Activated naive CD8-positive, alpha-beta T cell treated with anti-CD3 and anti-CD28 coated beads, Interleukin-2, amount 50 U/mL, for 16 hours (primary cell): ENCODE results near the gene BPIFB2.
"Not testable (repeated sequence)": the region's sequence is repeated elsewhere in the genome, so short reads cannot be mapped to it uniquely, and the experiment has no call there.

Experiments used
- DNase-seq: peaks from one replicate; pipeline ENCODE4 v3.0.0-alpha.2; 2020; ENCODE audit warnings: low read depth, low spot score

BPIFB2 gene

GRCh38 chr20:33007376-33008335, at the start of gene BPIFB2:
BPIFB2 (plus strand) TSS chr20:33007704; CDS start chr20:33008575, 871 bp downstream.
- no peak for DNase-seq

- no peak for DNase-seq
Measured at GRCh38 chr20:32958574-32958973, 48.9 kb upstream of the BPIFB2 start.

GRCh38 chr20:32959351-32960221, 47.9 kb upstream of the BPIFB2 start:
- no peak for DNase-seq

- no peak for DNase-seq
Measured at GRCh38 chr20:32960222-32960518, 47.3 kb upstream of the BPIFB2 start.

GRCh38 chr20:32960849-32961731, 46.4 kb upstream of the BPIFB2 start:
- no peak for DNase-seq

GRCh38 chr20:32962053-32962452, 45.5 kb upstream of the BPIFB2 start:
- no peak for DNase-seq

GRCh38 chr20:32962646-32963045, 44.9 kb upstream of the BPIFB2 start:
- not testable (repeated sequence) for DNase-seq

- no peak for DNase-seq
Measured at GRCh38 chr20:32963176-32963575, 44.3 kb upstream of the BPIFB2 start.

- DNase-seq, result no peak
Measured at GRCh38 chr20:32964575-32964974, 42.9 kb upstream of the BPIFB2 start.

GRCh38 chr20:32965115-32965514, 42.4 kb upstream of the BPIFB2 start:
- DNase-seq, result no peak

- no peak for DNase-seq
Measured at GRCh38 chr20:32965581-32966373, 41.7 kb upstream of the BPIFB2 start.

- DNase-seq, result no peak
Measured at GRCh38 chr20:32966382-32966781, 41.1 kb upstream of the BPIFB2 start.

- no peak for DNase-seq
Measured at GRCh38 chr20:32966881-32967781, 40.4 kb upstream of the BPIFB2 start.

- no peak for DNase-seq
Measured at GRCh38 chr20:32967961-32968457, 39.5 kb upstream of the BPIFB2 start.

GRCh38 chr20:32968478-32969241, 38.8 kb upstream of the BPIFB2 start:
- no peak for DNase-seq

GRCh38 chr20:32969356-32970114, 38.0 kb upstream of the BPIFB2 start:
- DNase-seq, result no peak

GRCh38 chr20:32970115-32970972, 37.2 kb upstream of the BPIFB2 start:
- no peak for DNase-seq
